OCI-M2 (cell line): ENCODE data around the gene ALDH1L1.

Experiments
- DNase-seq: peaks from one replicate; lab custom pipeline; 2025; ENCODE audit not compliant: unreplicated experiment; lab: John Stamatoyannopoulos, UW

The ALDH1L1 gene

DNA sequence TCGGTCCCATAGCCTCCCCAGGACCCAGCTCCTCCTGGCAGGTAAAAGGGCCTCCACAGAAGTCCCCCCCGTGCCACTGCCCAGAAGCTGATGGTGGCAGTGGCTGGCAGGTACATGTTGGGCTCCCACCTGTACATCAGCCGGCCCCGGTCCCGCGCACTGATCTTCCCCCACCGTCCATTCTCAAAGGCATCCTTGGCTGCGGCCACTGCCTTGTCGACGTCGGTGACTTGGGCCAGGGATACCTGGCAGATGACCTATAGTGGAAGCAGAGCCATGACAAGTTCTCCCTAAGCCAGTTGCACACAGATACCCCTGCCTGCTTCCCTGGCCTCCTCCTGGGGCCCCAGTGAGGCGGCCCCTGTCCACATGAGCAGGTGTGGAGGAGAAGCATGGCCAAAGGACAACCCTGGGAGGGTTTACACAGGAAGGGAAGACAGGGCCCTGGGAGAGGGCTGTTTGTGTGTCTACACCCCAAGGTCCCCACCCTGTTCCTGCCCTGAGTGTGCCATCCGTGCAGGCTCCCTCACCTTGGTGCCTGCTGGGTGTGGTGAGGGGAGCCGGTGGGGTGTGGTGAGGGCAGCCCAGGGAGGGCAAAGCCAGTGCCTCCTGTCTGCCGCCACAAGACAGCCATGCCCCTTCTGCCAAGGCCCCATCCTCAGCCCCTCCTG lies 44.8 kb downstream of the ALDH1L1 start:
- no peak for DNase-seq

DNA sequence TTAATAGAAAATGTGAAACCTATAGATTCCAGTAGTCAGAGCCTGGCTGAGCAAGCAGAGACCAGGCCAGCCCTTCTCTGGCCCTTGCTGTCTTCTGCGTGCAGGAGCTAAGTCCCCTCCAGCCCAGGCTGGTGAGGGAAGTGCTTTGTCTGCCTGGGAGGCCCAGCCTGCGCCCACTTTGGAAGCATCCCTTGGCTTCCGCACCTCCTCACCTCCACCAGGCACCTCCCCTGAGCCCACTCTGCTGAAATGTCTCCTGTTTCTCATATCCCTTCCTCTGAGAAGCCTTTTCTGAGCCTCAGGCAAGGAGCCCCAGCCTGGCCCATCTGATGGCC lies 45.3 kb downstream of the ALDH1L1 start:
- no peak for DNase-seq

DNA sequence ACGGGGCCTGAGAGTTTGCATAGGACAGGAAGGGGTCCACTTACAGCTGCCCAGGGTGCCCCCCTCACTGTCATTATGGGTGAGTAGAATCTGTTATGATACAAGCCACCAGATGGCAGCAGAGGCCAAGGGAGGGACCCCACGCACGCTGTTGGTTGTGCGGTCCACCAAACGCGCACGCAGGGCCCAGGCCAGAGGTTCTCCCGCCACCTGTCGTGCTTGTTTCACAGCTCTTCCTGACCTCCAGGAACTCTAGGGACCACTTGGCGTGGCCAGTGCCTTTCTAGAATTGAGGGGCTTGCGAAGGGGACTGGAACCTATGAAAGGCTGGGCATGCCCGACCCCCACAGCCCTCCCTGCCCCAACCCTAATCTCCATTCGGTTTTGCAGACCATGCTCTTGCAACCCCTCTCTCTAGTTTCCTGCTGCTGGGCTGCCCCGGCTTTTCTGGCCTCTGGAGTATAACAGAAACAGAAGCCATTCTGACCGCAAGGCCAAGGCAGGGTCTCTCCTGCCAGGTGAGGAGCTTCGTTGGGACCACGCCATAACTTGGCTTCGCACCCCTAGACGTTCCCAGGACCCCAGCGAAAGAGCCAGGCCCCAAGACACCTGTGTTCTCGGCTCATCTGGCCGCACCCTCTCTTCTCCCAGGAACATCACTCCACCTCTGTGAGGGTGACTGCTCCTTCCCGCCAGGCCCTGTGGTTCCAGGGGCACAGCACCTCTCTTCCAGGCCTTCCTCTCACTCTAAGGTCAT lies 46.0 kb downstream of the ALDH1L1 start:
- DNase-seq = no peak

DNA sequence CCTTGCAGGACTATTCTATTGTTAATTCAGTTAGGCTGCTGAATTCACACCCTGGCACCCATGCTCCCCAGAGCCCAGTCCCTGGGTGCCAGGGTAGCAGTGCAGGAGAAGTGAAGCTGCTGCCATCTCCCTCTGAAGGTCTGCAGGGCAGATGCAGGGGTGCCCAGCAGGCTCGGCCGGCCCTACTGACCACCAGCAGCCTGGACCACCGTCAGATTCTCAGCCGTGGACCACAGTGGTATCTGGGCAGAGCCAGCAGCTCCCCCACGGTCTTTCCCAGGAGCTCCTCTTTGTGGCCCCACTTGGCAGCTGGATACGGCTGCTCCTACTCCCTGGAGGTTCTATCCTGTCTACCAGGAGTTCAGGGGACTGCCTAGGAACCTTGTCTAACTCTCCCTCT lies 46.8 kb downstream of the ALDH1L1 start:
- DNase-seq = no peak

DNA sequence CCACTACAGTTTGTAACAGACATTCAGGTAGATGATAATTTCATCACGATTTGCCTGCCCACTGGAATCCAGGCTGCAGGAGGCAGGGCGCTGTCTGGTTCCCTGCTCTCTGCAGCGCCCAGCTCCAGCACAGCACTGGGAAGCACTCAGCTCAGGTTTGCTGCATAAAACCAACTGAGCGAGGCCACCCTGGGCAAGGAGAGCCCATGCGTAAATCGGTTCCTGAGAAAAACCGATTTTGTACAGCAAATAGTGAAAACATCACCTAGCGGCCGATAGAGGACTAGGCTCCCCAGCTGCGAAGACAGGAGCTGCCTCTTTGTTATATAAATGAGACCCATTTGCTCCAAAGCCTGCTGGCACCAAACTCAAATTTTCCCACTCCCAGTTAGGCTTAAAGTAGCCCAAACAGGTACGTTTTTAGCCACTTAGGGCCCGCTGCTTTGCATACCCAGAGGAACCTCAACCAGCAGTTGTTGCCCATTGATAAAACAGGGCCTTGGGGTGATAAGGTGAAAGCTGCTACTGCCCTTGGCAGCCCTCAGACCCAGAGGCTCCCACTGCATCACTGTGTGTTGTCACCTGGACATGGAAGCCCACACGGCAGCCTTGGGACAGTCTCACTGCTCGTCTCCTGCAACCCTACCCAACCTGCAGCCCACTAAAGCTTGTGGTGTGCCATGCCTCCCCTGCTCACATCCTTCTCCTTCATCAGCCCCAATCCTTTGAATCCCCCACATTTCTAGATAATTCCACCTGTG lies 47.5 kb downstream of the ALDH1L1 start:
- DNase-seq = no peak

DNA sequence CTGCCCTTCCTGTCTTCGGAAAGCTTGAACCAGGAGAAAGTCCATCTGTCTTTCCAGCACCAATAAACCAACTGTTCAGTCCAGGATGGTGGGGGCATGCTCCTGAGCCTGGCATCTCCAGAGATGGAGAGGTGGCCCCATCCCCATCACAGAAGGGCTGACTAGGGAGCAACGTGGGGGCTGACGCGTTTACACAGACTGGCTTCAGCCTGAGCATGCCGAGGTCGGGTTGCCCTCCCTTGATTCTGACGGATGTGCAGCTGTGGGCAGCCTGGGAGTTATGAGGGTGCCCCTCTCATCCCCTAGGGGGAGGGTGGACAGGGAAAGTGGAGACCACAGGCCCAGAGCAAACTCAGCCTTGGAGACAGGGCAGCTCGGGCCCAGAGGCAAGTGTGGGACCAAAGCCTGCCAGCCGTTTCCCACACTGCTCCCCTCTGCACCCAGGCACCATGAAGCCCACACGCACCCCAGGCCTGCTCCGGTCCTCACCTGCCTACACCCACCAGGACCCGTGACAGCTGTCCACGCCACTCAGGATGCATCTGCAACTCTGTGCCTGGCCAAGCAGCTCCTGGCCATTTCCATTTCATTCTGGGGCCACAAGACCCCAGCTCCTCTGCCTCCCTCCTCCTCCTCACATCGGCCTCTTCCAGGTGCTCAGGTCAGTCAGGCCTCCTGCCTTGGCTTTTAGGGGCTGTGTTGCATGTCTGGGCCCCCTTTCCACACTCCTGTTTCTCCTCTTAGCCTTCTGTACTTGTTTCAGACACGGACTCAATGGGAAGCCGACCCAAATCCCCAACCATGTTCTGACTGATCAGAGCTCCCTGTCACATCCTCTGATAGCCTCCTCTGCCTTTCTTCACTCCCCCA lies 48.3 kb downstream of the ALDH1L1 start:
- no peak for DNase-seq

DNA sequence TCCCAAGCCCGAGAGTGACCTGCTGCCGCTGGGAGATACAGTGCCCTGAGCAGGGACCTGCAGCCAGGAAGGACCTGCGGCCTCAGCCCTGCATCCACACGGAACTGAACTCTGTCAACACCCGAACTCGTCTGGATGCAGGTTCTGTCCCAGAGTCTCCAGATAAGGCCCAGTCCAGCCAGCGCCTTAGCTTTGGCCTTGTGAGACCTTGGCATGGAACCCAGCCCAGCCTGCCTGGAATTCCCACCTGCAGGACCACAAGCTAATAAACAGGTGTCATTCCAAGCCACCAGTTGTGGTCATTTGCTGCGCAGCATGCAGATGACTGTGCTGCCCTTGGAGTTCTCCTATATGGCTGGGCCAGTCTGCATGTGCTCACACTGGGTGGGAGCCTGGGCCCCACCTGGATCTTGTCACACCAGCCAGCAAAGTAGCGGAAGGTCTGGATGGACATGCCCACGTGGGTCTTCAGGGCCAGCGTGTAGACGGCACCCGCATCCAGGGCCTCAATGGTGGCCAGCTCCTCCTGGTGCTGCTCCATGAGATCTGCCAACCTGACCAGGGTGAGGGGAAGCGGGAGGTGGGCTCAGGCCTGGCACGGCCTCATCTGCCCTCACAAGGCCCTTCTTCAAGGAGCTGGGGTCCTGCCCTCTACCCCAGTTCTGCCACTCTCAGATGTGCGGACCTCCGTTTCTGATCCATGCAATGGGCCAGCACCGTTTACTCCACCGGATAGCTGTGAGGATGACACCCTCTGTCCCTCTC lies 49.2 kb downstream of the ALDH1L1 start:
- DNase-seq = no peak

DNA sequence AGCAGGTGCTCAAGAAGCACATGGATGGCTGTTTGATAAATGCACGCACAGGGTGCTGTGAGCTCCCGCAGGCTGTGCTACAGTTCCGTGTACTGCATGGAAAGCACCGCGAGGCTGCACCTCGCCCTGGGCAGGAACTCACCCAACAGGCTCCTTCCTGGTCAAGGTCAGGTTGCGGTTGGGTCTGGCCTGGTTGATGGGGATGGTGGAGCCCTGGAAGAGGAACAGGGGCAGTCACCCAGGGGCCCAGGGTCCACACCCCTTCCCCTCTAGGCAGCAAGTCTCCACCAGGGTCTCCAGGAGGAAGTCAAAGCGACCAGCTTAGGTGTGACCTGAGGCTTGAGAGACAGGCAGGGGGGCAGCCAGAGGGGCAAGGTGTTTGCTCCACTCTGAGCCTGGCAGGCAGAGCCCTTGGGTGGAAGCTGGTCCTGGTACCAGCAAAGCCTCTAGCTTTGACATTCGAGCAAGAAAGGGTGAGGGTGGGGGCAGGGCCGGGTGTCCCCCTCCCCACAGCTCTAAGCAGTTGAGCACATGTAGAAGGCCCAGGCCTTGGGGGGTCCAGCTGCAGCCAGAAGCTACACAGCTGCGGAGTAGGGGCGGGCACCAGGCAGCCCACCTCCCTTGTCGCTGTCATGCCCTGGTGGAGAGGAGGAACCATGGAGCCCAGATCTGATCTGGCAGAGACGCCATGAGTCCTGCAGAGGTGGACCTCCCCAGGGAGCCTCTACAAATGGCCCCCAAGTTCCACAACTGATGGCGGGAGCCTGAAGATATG lies 50.1 kb downstream of the ALDH1L1 start:
- no peak for DNase-seq

DNA sequence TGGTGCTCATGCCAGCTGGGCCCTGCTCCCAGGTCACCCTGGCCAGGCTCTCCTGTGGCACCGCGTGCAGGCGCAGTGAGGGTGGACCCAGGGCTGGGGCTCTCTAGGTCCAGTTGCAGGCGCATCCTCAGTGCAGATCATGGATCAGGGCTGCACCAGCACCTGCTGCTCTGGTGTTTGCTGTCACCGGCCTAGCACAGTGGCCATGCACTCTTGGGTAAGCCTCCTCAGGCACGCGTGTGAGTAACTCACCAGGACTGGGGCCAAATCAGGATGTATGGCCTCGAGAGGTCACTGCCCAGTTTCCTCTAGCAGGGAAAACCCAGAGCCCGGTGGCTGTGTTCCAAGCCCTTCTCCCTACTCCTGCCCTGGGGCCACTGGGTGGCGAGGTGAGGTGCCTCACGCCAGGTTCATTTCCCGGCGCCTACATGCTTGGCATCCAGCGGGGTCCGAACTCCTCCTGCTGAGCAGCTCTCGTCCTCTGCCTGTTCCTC lies 50.9 kb downstream of the ALDH1L1 start:
- no peak for DNase-seq

DNA sequence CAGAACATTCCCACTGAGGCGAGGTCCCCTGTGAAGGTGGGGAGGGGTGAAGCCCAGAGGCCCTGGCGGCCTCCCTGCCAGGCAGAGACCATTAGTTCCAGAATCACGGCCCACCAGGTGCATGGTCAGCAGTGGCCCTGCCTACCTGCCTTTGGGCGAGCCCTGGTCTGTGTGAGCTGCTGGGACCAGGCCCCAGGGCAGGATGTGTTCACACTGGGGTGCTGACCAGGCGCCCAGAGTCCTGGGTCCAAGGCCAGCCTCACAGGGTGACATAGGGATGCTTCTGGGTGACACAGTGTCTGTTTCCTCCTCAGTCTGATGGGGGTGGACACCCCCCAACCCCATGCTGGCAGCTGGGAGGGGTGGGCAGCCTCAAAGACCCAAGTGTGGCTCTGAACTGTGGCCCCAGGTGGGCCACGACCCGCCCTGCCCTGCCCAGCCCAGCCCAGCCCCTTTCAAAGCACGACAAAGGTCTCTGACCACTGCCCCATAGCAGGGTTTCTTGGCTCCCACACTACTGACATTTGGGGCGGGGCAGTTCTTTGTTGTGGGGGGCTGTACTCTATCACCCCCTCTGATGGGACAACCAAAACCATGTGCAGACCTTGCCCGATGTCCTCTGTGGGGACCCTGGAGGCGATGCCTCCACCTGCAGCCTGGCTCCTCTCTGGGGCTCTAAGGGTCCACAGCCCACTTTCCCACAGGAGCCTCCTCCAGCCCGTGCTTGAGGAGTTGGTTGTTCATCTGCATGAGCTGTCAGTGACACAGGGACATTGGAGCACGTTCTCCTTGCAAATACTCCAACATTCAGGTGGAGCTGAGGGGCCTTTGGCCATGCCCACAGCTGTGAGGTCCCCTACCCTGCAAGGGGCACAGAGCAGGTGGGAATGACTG lies 51.6 kb downstream of the ALDH1L1 start:
- DNase-seq = no peak

DNA sequence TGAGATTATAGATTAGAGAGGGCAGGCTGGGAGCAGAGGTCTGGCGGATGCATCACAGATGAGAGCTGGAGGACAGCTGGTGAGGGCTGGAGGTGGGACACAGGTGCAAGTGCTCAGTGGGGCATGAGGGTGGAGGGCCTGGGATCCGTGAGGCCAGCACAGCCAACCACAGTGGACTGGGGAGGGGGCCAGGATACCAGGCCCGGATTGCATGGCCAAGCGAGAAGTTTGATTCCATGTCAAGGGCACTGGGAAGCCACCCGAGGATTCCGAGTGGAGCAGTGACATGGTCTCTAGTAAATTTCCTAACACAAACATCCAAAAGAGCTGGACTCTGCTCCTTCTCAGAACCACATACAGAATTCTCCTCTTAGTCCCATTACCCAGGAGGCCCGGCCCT lies 52.5 kb downstream of the ALDH1L1 start:
- no peak for DNase-seq

DNA sequence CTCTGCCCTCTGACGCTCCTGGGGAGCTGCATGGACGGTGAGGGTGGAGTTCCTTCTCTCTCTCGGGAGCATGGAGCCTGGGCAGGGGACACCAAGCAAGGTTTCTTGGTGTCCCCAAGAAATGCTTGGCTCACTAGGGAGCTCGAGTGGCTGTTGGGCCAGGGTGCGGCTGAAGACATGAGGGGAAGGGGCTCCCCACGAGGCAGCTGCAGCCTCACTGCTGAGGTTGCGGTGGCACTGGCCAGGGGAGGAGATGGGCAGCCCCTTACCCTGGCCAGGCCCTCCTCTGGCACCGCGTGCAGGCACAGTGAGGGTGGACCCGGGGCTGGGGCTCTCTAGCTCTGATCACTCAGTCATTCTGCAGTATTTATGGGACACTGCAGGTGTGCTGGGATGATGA lies 52.9 kb downstream of the ALDH1L1 start:
- DNase-seq = no peak

DNA sequence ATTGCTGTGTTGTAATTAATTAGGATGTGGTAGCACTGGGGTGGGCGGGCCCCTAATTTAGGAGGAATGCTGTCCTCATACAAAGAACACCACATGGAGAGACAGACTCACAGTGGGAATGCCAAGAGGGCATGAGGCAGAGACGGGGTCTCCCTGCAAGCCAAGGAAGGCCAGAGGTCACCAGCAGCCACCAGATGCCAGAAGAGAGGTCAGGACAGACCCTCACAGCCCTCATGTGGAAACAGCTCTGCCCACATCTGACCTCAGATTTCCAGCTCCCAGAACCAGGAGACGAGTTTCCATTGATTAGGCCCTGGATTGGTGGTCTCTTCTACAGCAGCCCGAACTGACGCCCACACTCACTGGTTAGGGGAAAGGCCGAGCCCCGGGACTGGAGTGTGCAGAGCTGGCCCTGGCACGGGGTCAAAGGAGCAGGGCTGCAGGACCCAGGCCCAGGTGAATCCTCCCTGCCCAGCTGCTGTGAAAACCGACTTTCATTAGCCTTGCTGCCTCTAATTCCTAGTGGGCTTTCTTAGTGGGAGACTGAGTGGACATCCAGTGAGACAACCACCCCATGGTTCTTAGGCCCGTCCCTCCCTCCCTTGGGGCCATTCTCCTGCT lies 53.5 kb downstream of the ALDH1L1 start:
- no peak for DNase-seq

DNA sequence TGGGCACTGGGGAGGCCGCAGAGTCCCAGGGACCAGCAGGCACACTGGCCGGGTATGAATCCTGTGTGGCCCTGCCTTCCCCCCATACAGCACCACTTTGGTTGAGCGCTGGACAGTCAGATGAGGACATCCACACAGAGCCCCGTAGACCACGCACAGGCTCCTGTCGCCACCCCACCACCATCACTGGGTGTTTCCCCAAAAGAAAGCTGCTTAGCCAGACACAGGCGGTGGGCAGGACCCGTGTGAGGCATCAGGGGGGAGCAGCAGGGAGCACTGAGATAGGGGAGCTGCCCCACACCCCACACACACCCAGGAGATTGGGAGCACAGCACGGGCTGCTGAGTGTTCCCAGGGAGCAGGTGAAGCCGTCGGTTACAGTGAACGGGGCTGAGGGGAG lies 54.1 kb downstream of the ALDH1L1 start:
- no peak for DNase-seq

DNA sequence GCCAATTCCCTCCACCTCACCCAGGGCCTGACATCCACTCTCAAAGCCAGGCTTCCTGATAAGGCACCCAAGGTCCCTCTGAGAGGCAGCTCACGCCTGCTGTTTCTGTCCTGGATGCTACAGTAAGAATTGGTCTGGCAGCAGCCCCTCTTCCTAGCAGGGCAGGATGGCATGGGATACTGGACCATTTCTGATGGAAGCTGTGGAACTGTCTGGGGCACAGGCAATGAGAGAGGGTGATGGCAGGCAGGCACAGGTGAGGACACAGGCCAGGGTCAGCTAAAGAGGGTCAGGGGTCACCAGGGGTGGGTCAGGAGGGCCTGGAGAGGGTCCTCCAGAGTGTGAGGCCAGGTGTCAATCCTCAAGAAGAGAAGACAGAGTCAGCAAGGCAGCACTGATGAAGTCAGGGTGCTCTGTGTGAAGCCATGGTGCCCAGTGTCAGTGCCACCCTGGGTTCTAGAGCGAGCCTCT lies 54.6 kb downstream of the ALDH1L1 start:
- DNase-seq = no peak

DNA sequence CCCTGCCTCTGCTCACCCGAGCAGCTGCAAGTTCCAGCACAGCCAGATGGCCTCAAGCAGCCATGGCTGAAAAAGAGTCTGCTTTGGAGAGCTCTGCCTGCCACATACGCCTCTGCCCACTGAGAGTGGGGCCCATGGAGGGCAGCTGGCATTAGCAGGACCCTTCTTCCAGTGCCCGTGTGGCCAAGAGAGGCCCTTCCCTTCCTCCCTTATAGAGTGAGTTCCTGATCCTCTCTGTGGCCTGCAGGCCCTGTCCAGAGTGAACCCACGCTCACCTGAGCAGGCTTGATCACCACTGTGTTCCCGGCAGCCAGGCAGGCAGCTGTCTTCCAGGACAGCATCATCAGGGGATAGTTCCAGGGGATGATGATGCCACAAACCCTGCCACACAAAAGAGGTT lies 55.0 kb downstream of the ALDH1L1 start:
- DNase-seq = no peak

DNA sequence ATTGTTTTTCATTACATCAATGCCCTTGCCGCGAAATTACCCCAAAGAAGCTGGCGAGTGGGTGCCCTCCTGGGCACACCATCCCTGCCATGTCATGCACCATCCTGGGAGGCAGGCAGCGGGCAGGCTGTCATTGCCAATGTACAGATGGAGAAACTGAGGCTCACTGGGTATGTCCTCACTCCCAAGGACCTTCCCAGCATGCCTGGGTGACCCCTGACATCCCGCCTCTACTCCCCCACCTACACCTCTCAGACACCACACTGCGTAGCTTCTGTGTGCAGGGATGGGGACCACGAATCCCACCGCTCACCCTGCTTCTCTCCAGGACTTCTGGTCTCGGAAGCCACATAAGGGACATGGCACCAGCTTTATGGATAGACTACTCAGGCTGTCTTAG lies 55.5 kb downstream of the ALDH1L1 start:
- no peak for DNase-seq
